ENCODE measurements around the gene ZSCAN30. TPM values are rescaled to one million over a fixed set of nuclear protein-coding genes. Genes with fewer than 3 reads are reported as not detected.

Gene ZSCAN30
- polyA plus RNA-seq, 1 donor from 2014 or later, result 30.6 TPM

GRCh38 chr18:35335866-35336265 is 45.8 kb upstream of the ZSCAN30 start:
- Histone ChIP-seq H4K20me1 (ENCODE audit: insufficient read depth) (peaks cover 4% of the 10 kb centered on the region), H3K9ac (ENCODE audit: low read length) (no peak overlapping the region), H3K4me2 (ENCODE audit: low read length) (no peak overlapping the region), H3K9me2 (ENCODE audit: insufficient read depth, low read length) (no peaks in the 10 kb centered on the region), H3K79me2 (replicated peaks; ENCODE audit: insufficient read depth, low read length) (peaks cover 30% of the 10 kb centered on the region), H3K27me3 (ENCODE audit: insufficient read depth, low read depth, low read length) (no peaks in the 10 kb centered on the region), H2AFZ (ENCODE audit: low read depth, low read length) (no peak overlapping the region), H3F3A (ENCODE audit: insufficient read depth, low read length, poor library complexity, severe bottlenecking) (no peaks in the 10 kb centered on the region), H3K27ac (ENCODE audit: low read length) (no peak overlapping the region), H3K4me3 (ENCODE audit: low read length) (no peak overlapping the region), H3K9me3 (ENCODE audit: low read length) (no peaks in the 10 kb centered on the region), H3K36me3 (ENCODE audit: insufficient read depth, low read length) (peaks cover 20% of the 10 kb centered on the region)
- TF ChIP-seq RAD21 (conservative IDR thresholded peaks at IDR 0.05) (no peak), REST (IDR thresholded peaks at IDR 0.05; ENCODE audit: borderline replicate concordance) (no peak), MXI1 (conservative IDR thresholded peaks at IDR 0.05; ENCODE audit: poor library complexity, severe bottlenecking) (no peak), EZH2 (IDR thresholded peaks at IDR 0.05; ENCODE audit: borderline replicate concordance, insufficient read depth, low read length, poor library complexity, severe bottlenecking) (no peak), SMC3 (conservative IDR thresholded peaks at IDR 0.05; ENCODE audit: poor library complexity) (no peak), TAF1 (IDR thresholded peaks at IDR 0.05; ENCODE audit: low read depth) (no peak), EP300 (conservative IDR thresholded peaks at IDR 0.05; ENCODE audit: poor library complexity, severe bottlenecking) (no peak), POLR2AphosphoS5 (IDR thresholded peaks at IDR 0.05) (no peak)
- TF ChIP-seq, protein P1, sequence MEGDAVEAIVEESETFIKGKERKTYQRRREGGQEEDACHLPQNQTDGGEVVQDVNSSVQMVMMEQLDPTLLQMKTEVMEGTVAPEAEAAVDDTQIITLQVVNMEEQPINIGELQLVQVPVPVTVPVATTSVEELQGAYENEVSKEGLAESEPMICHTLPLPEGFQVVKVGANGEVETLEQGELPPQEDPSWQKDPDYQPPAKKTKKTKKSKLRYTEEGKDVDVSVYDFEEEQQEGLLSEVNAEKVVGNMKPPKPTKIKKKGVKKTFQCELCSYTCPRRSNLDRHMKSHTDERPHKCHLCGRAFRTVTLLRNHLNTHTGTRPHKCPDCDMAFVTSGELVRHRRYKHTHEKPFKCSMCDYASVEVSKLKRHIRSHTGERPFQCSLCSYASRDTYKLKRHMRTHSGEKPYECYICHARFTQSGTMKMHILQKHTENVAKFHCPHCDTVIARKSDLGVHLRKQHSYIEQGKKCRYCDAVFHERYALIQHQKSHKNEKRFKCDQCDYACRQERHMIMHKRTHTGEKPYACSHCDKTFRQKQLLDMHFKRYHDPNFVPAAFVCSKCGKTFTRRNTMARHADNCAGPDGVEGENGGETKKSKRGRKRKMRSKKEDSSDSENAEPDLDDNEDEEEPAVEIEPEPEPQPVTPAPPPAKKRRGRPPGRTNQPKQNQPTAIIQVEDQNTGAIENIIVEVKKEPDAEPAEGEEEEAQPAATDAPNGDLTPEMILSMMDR (IDR thresholded peaks at IDR 0.05; ENCODE audit: poor library complexity, severe bottlenecking), result no peak

- TF ChIP-seq REST (IDR thresholded peaks at IDR 0.05; ENCODE audit: borderline replicate concordance) (no peak), MXI1 (conservative IDR thresholded peaks at IDR 0.05; ENCODE audit: poor library complexity, severe bottlenecking) (no peak), EZH2 (IDR thresholded peaks at IDR 0.05; ENCODE audit: borderline replicate concordance, insufficient read depth, low read length, poor library complexity, severe bottlenecking) (no peak), EP300 (conservative IDR thresholded peaks at IDR 0.05; ENCODE audit: poor library complexity, severe bottlenecking) (no peak), TAF1 (IDR thresholded peaks at IDR 0.05; ENCODE audit: low read depth) (no peak), SMC3 (conservative IDR thresholded peaks at IDR 0.05; ENCODE audit: poor library complexity) (no peak), RAD21 (conservative IDR thresholded peaks at IDR 0.05) (no peak), POLR2AphosphoS5 (IDR thresholded peaks at IDR 0.05) (no peak)
- TF ChIP-seq, protein P1 (IDR thresholded peaks at IDR 0.05; ENCODE audit: poor library complexity, severe bottlenecking), result no peak
- Histone ChIP-seq H3K4me2 (ENCODE audit: low read length) (no peak overlapping the region), H4K20me1 (ENCODE audit: insufficient read depth) (peaks cover 4% of the 10 kb centered on the region), H3K9me3 (ENCODE audit: low read length) (no peaks in the 10 kb centered on the region), H3K27me3 (ENCODE audit: insufficient read depth, low read depth, low read length) (no peaks in the 10 kb centered on the region), H3K4me3 (ENCODE audit: low read length) (no peak overlapping the region), H3K79me2 (replicated peaks; ENCODE audit: insufficient read depth, low read length) (peaks cover 20% of the 10 kb centered on the region), H3K27ac (ENCODE audit: low read length) (no peak overlapping the region), H3F3A (ENCODE audit: insufficient read depth, low read length, poor library complexity, severe bottlenecking) (no peaks in the 10 kb centered on the region), H2AFZ (ENCODE audit: low read depth, low read length) (no peak overlapping the region), H3K36me3 (ENCODE audit: insufficient read depth, low read length) (peaks cover 16% of the 10 kb centered on the region), H3K9me2 (ENCODE audit: insufficient read depth, low read length) (no peaks in the 10 kb centered on the region), H3K9ac (ENCODE audit: low read length) (no peak overlapping the region)
These were observed 44.8 kb upstream of the ZSCAN30 start for GRCh38 chr18:35334821-35335220.

All from neural cell (in vitro differentiated cells).